CD14-positive monocyte (primary cell): ENCODE results near the gene NTN5. TPM values are rescaled to one million over a fixed set of nuclear protein-coding genes. Genes with fewer than 3 reads are reported as not detected.

Experiments
- DNase-seq, 3 donors: peaks; one replicate each; pipeline ENCODE4 v3.0.0-alpha.2; 2011 to 2022
- H2AFZ ChIP-seq: 2 replicates; pipeline ENCODE4 v1.6.0; 2012; ENCODE audit warnings: mild to moderate bottlenecking, low read depth, low read length, inconsistent platforms; ENCODE audit not compliant: insufficient read depth, poor library complexity, severe bottlenecking
- H3K27ac ChIP-seq, 2 donors: 1 replicate in 1 of 2; 2 replicates in 1 of 2; pipeline ENCODE4 v1.5.1; 2012 to 2013; ENCODE audit warnings: low read length in 2 of 2, control low read depth in 1 of 2, inconsistent platforms in 1 of 2, low read depth in 1 of 2, mild to moderate bottlenecking in 1 of 2
- H3K27me3 ChIP-seq, 2 donors: one replicate each; pipeline versions ENCODE4 v1.6.0 to v1.6.1; 2011 to 2013; ENCODE audit warnings: low read length in 2 of 2; ENCODE audit not compliant: control insufficient read depth in 2 of 2, insufficient read depth in 2 of 2
- H3K36me3 ChIP-seq, 2 donors: replicated peaks in 1 of 2; 1 replicate in 1 of 2; 2 replicates in 1 of 2; pipeline versions ENCODE4 v1.5.1 to v1.6.1; 2012 to 2013; ENCODE audit warnings: low read length in 2 of 2, control low read depth in 1 of 2, inconsistent platforms in 1 of 2, mild to moderate bottlenecking in 1 of 2; ENCODE audit not compliant: insufficient read depth in 2 of 2, control insufficient read depth in 1 of 2
- H3K4me1 ChIP-seq, 2 donors: 1 replicate in 1 of 2; 2 replicates in 1 of 2; pipeline versions ENCODE4 v1.5.1 to v1.6.1; 2012 to 2013; ENCODE audit warnings: low read length in 2 of 2, control low read depth in 1 of 2, inconsistent platforms in 1 of 2, mild to moderate bottlenecking in 1 of 2, moderate library complexity in 1 of 2; ENCODE audit not compliant: insufficient read depth in 2 of 2, control insufficient read depth in 1 of 2
- H3K4me2 ChIP-seq: replicated peaks from 2 replicates; pipeline ENCODE3; 2012; ENCODE audit warnings: low read length, moderate library complexity, mild to moderate bottlenecking; ENCODE audit not compliant: poor library complexity, severe bottlenecking; ENCODE audit errors: extremely low read depth
- H3K4me3 ChIP-seq, 3 experiments: fragments of 200-600 bp in 1 of 3; sonication (generic) in 1 of 3; replicated peaks in 1 of 3; 1 replicate in 2 of 3; 2 replicates in 1 of 3; pipeline ENCODE4 v1.5.1; 2011 to 2013; ENCODE audit warnings: low read length in 3 of 3, mild to moderate bottlenecking in 3 of 3, control low read depth in 2 of 3, low read depth in 2 of 3, inconsistent platforms in 1 of 3, moderate library complexity in 1 of 3
- H3K79me2 ChIP-seq: 2 replicates; pipeline ENCODE4 v1.6.0; 2012; ENCODE audit warnings: mild to moderate bottlenecking, control low read depth, inconsistent platforms, low read length, moderate library complexity; ENCODE audit not compliant: insufficient read depth
- H3K9ac ChIP-seq: 2 replicates; pipeline ENCODE4 v1.6.0; 2017; ENCODE audit warnings: low read length, mild to moderate bottlenecking; ENCODE audit not compliant: insufficient read depth, poor library complexity, severe bottlenecking
- H3K9me3 ChIP-seq, 2 donors: replicated peaks in 1 of 2; 1 replicate in 1 of 2; 2 replicates in 1 of 2; pipeline versions ENCODE4 v1.5.1 to v1.6.1; 2012 to 2013; ENCODE audit warnings: low read length in 2 of 2, control low read depth in 1 of 2; ENCODE audit not compliant: control insufficient read depth in 1 of 2, insufficient read depth in 1 of 2
- H4K20me1 ChIP-seq: 2 replicates; pipeline ENCODE4 v1.6.0; 2012; ENCODE audit warnings: mild to moderate bottlenecking, low read length, control low read depth, moderate library complexity; ENCODE audit not compliant: insufficient read depth
- H3K27ac Mint-ChIP-seq, 7 donors: one replicate each; pipeline ENCODE4 v1.8.0; 2020; ENCODE audit warnings: mild to moderate bottlenecking in 7 of 7, mixed read lengths in 7 of 7, moderate library complexity in 6 of 7, inconsistent platforms in 2 of 7
- H3K27me3 Mint-ChIP-seq, 3 donors: one replicate each; pipeline ENCODE4 v1.8.0; 2021 to 2022; ENCODE audit warnings: low read depth in 3 of 3, mild to moderate bottlenecking in 3 of 3, mixed read lengths in 3 of 3, moderate library complexity in 3 of 3, inconsistent platforms in 1 of 3
- H3K36me3 Mint-ChIP-seq, 2 donors: one replicate each; pipeline ENCODE4 v1.8.0; 2020; ENCODE audit warnings: mixed read lengths in 2 of 2, inconsistent platforms in 1 of 2, mild to moderate bottlenecking in 1 of 2
- H3K4me1 Mint-ChIP-seq: one replicate; pipeline ENCODE4 v1.8.0; 2020; ENCODE audit warnings: mild to moderate bottlenecking, mixed read lengths
- H3K4me3 Mint-ChIP-seq, 2 donors: one replicate each; pipeline ENCODE4 v1.8.0; 2020; ENCODE audit warnings: mild to moderate bottlenecking in 2 of 2, mixed read lengths in 2 of 2, moderate library complexity in 1 of 2
- H3K9me3 Mint-ChIP-seq, 7 donors: one replicate each; pipeline ENCODE4 v1.8.0; 2020 to 2022; ENCODE audit warnings: mixed read lengths in 7 of 7, mild to moderate bottlenecking in 6 of 7, moderate library complexity in 6 of 7, inconsistent platforms in 2 of 7
- WGBS: methylation state at CpG from one replicate; pipeline ENCODE4 v1.1.5; 2013; ENCODE audit warnings: missing lambda C conversion rate; ENCODE audit not compliant: insufficient coverage; 5-methylcytosine and 5-hydroxymethylcytosine counted together
- intact Hi-C, 2 donors: fragments of 100-400 bp; cut with micrococcal nuclease; formaldehyde crosslinking; loops; one replicate each; pipeline versions ENCODE4 v1.15.0 to v1.15.1; 2023
- polyA plus RNA-seq, 3 donors: library from polyadenylated mRNA; depleted of rRNA in 1 of 3; unstranded in 2 of 3; stranded (reverse) in 1 of 3; fragments of 300-500 nt in 2 of 3; fragments of >200 nt in 1 of 3; fragmentation: Illumina TruSeq in 2 of 3; gene quantifications; 1 replicate in 2 of 3; 2 replicates in 1 of 3; pipeline ENCODE4 v1.2.3, GENCODE V29; 2012 to 2021
- TF ChIP-seq, protein P1 (sequence below): fragments of 200-600 bp; IDR thresholded peaks from one replicate; pipeline ENCODE4 v1.8.0; 2022; ENCODE audit warnings: antibody characterized with exemption, mild to moderate bottlenecking

The NTN5 gene
- polyA plus RNA-seq, 3 donors = 0.44 TPM; not detected in 2

DNA sequence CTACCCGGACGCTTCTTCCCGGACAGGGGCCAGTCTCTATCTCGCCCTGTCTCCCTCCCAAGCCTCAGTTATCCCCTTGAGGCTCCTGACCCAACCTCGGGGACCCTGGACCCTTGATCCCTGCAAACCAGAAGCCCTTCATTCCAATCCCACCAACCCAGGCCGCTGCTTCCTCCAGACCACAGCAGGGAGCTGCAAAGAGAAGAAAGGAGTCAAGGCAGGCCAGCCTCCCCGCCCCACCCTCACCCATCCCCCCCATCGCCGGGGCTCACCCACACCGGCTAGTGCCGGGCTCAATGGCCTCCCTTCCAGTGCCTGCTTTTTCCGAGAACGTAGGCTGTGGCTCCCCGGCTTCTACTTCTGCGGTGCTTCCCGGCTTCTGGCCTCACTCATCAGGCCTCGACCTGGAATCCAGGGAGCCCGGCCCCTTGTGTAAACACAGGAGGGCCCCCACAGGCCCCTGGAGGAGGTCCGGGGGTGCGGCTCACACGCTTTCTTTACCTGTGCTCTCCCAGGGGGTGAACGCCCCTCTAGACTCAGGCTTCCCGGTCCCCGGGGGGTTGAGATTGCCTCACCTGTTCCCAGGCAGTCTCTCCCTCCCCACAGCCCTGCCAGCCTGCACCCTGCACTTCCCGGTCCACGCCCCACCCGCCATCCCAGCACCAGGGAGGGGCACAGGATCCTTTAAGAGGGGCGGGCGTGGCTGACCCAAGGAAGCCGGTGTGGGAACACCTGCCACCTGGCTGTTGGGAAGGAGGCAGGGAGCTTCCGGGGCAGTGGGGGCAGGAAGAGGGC is 58.2 kb downstream of the NTN5 start, which contains the start of gene FAM83E:
Gene FAM83E (minus strand): TSS at position 641 of the 795 bp plus-strand sequence. CDS start 1,704 bp downstream, outside the sequence.
- intact Hi-C loops = no loop called here
- Histone ChIP-seq H3K27ac (peak within 1 kb of the TSS in 1 of 2 donors; percentile 14), H3K36me3 (peaks cover 30 to 31% of the 10 kb centered on the region in 2 donors), H3K4me1 (peaks cover 20 to 25% of the 10 kb centered on the region in 2 donors), H3K79me2 (peaks cover 33% of the 10 kb centered on the region), H3K27me3 (no peaks in the 10 kb centered on the region), H2AFZ (no peak within 1 kb of the TSS), H3K4me2 (no peak within 1 kb of the TSS), H4K20me1 (peaks cover 41% of the 10 kb centered on the region), H3K4me3 (no peak within 1 kb of the TSS), H3K9ac (no peak within 1 kb of the TSS), H3K9me3 (no peaks in the 10 kb centered on the region)
- Mint-ChIP-seq H3K36me3 (peaks cover 27 to 30% of the 10 kb centered on the region in 2 donors), H3K27me3 (peaks cover 0 to 2% (median 2%) of the 10 kb centered on the region in 3 donors), H3K4me3 (no peak within 1 kb of the TSS), H3K4me1 (peaks cover 24% of the 10 kb centered on the region), H3K9me3 (peaks cover 0 to 3% (median 0%) of the 10 kb centered on the region in 7 donors), H3K27ac (peak within 1 kb of the TSS in 6 of 7 donors; percentile 3 to 81 (median 48))
- 84% methylated on average over 17 of the region's 31 CpGs for WGBS
- no peak for DNase-seq
- TF ChIP-seq, protein P1, sequence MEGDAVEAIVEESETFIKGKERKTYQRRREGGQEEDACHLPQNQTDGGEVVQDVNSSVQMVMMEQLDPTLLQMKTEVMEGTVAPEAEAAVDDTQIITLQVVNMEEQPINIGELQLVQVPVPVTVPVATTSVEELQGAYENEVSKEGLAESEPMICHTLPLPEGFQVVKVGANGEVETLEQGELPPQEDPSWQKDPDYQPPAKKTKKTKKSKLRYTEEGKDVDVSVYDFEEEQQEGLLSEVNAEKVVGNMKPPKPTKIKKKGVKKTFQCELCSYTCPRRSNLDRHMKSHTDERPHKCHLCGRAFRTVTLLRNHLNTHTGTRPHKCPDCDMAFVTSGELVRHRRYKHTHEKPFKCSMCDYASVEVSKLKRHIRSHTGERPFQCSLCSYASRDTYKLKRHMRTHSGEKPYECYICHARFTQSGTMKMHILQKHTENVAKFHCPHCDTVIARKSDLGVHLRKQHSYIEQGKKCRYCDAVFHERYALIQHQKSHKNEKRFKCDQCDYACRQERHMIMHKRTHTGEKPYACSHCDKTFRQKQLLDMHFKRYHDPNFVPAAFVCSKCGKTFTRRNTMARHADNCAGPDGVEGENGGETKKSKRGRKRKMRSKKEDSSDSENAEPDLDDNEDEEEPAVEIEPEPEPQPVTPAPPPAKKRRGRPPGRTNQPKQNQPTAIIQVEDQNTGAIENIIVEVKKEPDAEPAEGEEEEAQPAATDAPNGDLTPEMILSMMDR = no peak

DNA sequence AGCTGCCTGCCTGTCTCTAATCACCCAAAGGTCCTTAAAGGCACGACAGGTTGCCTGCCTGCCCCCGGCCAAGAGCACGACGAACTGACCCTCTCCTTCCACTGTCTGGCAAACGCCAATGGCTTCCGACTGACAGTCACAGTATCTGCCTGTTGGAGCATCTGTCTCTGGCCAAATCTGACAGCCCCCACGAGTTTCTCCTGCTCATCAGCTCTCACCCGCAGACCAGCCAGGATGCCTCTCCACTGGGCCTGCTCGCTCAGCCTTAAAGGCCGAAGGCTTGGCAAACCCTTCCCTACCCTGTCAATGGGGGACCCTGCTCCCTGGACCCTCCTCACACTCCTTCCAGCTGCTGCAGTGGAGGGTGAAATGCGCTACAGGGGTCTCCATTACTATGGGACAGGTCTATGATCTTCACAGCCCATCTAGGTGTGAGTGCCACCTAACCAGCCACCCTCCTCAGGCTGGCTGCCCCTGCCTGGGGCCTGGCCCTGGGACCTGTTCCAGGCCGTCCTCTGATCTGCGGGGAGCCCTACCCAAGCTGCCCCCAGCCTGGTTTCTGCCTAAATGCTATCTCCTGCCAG is 58.9 kb downstream of the NTN5 start:
- Histone ChIP-seq H3K4me2 (no peak overlapping the region), H3K9ac (no peak overlapping the region), H2AFZ (no peak overlapping the region), H3K27me3 (no peaks in the 10 kb centered on the region), H4K20me1 (peaks cover 41% of the 10 kb centered on the region), H3K36me3 (peaks cover 30 to 31% of the 10 kb centered on the region in 2 donors), H3K4me3 (no peak overlapping the region), H3K9me3 (no peaks in the 10 kb centered on the region), H3K4me1 (peaks cover 16 to 23% of the 10 kb centered on the region in 2 donors), H3K27ac (peak overlapping the region in 1 of 2 donors; percentile 14), H3K79me2 (peaks cover 29% of the 10 kb centered on the region)
- H3K9me3 Mint-ChIP-seq = peaks cover 0 to 3% (median 0%) of the 10 kb centered on the region in 7 donors
- DNase-seq = no peak
- WGBS = 90% methylated on average over 12 of the region's 13 CpGs
- H3K27ac Mint-ChIP-seq = peak overlapping the region in 6 of 7 donors; percentile 1 to 81 (median 42)
- TF ChIP-seq, protein P1 = no peak
- H3K4me1 Mint-ChIP-seq = peaks cover 22% of the 10 kb centered on the region
- H3K36me3 Mint-ChIP-seq = peaks cover 27 to 30% of the 10 kb centered on the region in 2 donors
- intact Hi-C loops = no loop called here
- H3K27me3 Mint-ChIP-seq = peaks cover 0 to 2% (median 2%) of the 10 kb centered on the region in 3 donors
- H3K4me3 Mint-ChIP-seq = no peak overlapping the region
